BE2C (cell line): ENCODE measurements around the gene TMEM198.

Experiments
- DNase-seq: peaks from one replicate; pipeline ENCODE4 v3.0.0-alpha.2; 2020
- H3K27me3 ChIP-seq: fragments of 250-450 bp; sonication (Bioruptor Pico); 2 replicates; pipeline ENCODE4 v1.5.1; 2020; ENCODE audit warnings: mild to moderate bottlenecking
- H3K36me3 ChIP-seq: fragments of 250-450 bp; sonication (Bioruptor Pico); 2 replicates; pipeline ENCODE4 v1.5.1; 2020; ENCODE audit warnings: mild to moderate bottlenecking
- H3K4me1 ChIP-seq: fragments of 250-450 bp; sonication (Bioruptor Pico); 2 replicates; pipeline ENCODE4 v1.5.1; 2020
- H3K4me3 ChIP-seq: 2 replicates; pipeline ENCODE4 v1.5.1; 2011; ENCODE audit warnings: low read depth, low read length
- H3K9me3 ChIP-seq: fragments of 250-450 bp; sonication (Bioruptor Pico); 2 replicates; pipeline ENCODE4 v1.5.1; 2020
- TF ChIP-seq, protein P1 (sequence below): IDR thresholded peaks from 2 replicates; pipeline ENCODE4 v1.5.1; 2012; ENCODE audit warnings: mild to moderate bottlenecking, low read depth, low read length

TMEM198 gene

DNA sequence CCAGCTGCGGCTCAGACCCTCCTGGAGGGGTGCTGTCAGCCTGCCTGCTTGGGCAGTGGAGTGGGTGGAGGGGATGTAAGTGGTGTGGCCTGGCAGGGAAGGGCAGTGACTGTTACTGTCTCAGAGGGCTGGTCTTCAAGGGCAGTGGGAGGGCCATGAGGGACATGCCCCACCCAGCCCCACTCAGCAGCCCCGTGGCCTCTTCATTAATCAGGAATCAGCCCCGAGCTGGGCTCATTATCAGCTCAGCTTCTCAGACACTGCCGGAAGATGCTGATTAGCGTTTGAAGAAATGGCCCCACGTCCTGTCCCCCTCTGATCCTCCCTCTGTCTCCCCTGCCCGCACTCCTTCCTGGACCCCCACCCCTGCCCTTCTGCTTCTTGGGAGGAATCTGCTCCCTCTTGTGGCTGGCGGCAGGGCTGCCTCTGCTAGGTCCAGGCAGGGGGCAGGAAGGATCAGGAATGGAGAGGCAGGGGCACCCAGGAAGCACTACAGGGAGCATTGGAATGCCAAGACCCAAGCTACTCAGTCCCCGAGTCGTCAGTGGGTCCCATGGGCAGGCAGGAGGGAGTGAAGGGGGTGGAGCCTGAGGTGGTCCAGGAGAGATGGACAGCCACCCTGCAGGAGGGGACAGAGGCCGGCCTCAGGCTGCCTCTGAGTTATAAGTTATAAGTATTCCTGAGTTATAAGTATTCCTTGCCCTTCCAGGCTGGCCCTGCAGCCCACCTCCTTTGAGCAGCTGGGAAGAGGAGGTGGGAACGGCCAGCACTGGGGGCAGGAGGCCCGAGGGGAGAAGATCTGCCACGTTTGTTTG is 22.6 kb upstream of the TMEM198 start:
- Histone ChIP-seq H3K4me1 (peaks cover 63% of the 10 kb centered on the region), H3K36me3 (no peaks in the 10 kb centered on the region), H3K4me3 (peak overlapping the region; percentile 31), H3K27me3 (no peaks in the 10 kb centered on the region), H3K9me3 (no peaks in the 10 kb centered on the region)
- DNase-seq: peak; percentile 84
- TF ChIP-seq, protein P1, sequence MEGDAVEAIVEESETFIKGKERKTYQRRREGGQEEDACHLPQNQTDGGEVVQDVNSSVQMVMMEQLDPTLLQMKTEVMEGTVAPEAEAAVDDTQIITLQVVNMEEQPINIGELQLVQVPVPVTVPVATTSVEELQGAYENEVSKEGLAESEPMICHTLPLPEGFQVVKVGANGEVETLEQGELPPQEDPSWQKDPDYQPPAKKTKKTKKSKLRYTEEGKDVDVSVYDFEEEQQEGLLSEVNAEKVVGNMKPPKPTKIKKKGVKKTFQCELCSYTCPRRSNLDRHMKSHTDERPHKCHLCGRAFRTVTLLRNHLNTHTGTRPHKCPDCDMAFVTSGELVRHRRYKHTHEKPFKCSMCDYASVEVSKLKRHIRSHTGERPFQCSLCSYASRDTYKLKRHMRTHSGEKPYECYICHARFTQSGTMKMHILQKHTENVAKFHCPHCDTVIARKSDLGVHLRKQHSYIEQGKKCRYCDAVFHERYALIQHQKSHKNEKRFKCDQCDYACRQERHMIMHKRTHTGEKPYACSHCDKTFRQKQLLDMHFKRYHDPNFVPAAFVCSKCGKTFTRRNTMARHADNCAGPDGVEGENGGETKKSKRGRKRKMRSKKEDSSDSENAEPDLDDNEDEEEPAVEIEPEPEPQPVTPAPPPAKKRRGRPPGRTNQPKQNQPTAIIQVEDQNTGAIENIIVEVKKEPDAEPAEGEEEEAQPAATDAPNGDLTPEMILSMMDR: peak; percentile 82

DNA sequence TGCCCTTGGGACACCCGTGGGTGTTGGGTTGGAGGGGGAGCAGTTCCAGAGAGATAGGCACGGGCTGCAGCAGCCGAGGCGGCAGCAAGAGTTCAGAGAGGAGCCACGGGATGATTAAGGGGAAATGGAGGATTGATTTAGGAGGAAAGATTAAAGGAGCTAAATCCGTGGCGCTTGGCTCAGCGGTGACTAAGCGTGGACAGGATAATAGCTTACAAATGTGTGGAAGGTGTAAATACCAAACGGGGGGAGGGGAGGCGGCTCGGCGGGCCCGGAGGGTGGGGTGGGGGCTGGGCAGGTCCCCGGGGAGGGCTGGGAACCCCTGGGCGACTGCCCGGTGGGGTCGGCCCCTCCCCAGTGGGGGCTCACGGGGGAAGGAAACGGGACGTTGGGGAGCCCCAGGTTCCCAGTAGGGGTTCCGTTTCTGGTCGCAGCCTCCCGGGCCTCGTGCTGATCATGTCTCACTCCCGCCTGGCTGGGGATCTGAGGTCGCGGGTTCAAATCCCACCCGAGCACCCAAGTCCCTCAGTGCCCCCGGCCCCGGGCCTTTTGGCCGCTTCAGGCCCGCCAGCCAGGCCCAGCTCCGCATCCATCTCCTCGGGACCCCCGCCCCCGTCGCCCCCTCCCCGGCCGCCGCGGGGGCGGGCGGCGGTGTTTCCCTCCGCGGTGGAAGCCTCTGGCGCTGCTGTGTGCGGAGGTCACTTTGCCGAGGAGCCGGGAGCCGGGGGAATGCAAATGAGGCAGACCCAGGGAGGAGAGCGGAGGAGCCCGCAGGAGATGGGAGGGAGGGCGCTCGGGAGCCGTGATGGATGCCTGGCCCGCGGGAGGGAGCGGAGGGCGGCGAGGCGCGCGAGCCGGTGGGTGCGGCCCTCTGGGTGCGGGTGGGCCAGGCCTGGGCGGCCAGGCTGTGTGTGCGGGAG is 21.5 kb upstream of the TMEM198 start:
- Histone ChIP-seq H3K27me3 (no peaks in the 10 kb centered on the region), H3K9me3 (no peaks in the 10 kb centered on the region), H3K4me1 (peaks cover 68% of the 10 kb centered on the region), H3K4me3 (peak overlapping the region; percentile 35), H3K36me3 (no peaks in the 10 kb centered on the region)
- TF ChIP-seq, protein P1: no peak
- peak; percentile 77 for DNase-seq

DNA sequence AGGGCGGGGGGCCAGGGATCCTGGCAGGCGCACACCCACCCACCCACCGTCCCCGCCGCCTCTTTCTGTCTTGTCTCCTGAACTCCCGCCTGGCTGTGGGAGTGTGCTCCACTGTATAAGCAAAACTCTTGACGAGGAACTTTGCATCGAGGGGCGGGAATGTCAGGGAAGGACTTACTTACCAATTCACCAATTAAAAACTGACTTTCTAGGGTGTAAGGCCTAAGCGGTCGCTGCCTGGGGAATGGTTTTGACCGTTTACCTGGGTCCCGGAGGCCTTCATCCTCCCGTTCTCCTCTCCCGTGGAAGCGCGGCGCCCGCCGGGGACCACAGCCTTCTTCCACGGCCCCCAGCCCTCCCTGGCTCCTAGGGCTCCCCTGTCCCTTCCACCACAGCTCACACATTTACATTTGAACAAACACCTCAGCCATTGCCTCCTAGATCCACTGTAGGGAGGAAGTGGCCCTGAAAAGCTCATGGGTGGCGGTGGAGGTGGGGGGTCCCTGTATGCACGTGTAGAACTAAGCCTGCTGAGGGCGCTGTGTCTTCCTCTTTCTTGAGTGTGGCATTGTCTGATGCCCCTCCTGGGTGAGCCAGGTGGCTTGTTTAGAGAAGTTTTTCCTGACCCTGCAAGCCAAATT is 20.7 kb upstream of the TMEM198 start:
- peak overlapping the region; percentile 35; the same call in 1 of the 2 replicates for H3K4me3 ChIP-seq
- DNase-seq: no peak
- no peaks in the 10 kb centered on the region for H3K9me3 ChIP-seq
- H3K27me3 ChIP-seq: no peaks in the 10 kb centered on the region
- H3K4me1 ChIP-seq: peaks cover 74% of the 10 kb centered on the region
- TF ChIP-seq, protein P1: no peak; the same call in 1 of the 2 replicates
- no peaks in the 10 kb centered on the region for H3K36me3 ChIP-seq

DNA sequence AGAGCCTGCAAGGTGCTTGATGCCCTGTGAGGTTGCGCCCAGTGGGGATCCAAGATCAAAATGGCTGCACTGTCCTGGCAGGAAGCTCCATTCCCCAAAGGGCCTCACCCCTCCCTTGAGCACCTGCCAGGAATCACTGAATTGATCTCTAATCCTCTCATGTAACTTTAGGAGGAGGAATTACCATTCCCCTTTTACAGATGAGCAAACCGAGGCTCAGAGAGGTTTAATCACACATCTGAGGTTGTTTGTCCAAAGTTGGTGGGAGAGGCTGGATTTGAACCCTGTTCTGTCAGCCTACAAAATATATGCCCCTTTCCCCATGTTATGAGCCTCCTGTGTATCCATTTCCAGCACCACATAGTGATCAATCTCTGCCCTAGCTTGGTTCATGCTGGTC is 19.0 kb upstream of the TMEM198 start:
- no peaks in the 10 kb centered on the region for H3K36me3 ChIP-seq
- DNase-seq: no peak
- no peaks in the 10 kb centered on the region for H3K27me3 ChIP-seq
- TF ChIP-seq, protein P1: no peak
- H3K4me3 ChIP-seq: no peak overlapping the region
- H3K4me1 ChIP-seq: peaks cover 74% of the 10 kb centered on the region
- no peaks in the 10 kb centered on the region for H3K9me3 ChIP-seq

DNA sequence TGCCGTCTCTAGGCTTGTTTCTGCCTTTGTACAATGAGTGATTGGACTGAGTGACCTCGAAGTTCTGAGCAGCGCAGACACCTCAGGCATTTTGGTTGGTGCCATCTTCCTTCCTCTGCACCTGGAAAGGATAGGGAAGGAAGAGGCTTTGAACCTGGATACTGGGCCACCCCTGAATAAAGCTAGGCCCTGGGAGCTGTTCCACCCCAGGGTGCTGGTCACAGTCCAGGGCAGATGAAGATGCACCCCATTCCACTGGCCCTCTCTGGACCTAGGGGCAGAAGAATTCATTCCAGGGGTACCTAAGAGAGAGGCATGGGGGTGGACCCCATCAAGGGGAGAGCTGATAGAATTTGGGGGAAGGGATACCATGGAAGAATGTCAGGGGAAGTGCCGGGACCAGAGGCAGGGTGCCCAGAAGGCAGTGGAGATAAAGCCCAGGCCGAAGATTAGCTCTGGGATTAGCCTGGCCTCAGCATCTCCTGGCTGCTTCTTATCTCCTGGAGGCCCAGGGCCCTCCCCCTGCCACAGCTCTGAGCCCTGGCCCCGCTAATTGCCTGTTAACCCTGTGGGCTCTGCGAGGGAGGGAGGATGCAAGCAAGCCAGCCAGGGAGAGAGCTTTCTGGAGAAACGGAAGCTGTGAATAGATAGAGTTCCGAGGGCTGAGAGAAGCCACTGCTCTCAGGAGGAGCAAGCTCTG is 18.1 kb upstream of the TMEM198 start:
- Histone ChIP-seq H3K36me3 (no peaks in the 10 kb centered on the region), H3K4me3 (peak overlapping the region; percentile 30), H3K27me3 (no peaks in the 10 kb centered on the region), H3K9me3 (no peaks in the 10 kb centered on the region), H3K4me1 (peaks cover 68% of the 10 kb centered on the region)
- TF ChIP-seq, protein P1: no peak
- peak; percentile 91 for DNase-seq
